ENCODE measurements around the gene HOXD1.

DNA sequence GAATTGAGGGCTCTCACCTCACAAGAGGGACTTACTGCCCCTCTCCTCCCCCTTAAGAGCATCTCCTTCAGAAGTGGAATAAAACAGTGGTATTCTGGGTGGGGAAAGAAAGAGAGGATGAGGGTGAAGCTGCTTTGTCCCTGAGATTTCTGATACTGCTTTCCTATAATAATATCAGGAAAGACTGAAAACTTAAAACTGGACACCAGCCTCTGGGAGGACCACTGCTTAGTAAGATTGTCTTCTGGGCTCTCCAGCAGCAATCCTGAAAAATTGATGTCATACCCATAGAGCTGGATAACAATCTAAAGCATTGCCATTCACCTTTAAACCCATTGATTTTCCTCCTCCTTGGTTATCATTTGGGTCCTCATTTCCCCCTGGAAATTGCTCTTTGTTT, 41.8 kb upstream of the HOXD1 start:
- TF ChIP-seq EZH2phosphoT487 (conservative IDR thresholded peaks at IDR 0.05; ENCODE audit: low read length) (no peak), CTCF (IDR thresholded peaks at IDR 0.05; ENCODE audit: insufficient read depth, low read length, poor library complexity, severe bottlenecking) (no peak)

All from SU-DHL-6 (cell line).